HepG2 (cell line): ENCODE data around the gene NPAS2. TPM values are rescaled to one million over a fixed set of nuclear protein-coding genes. Genes with fewer than 3 reads are reported as not detected.

Source experiments
- ATF7-NPFF ChIP-seq: sonication (generic); formaldehyde crosslinking; IDR thresholded peaks from 2 replicates; pipeline ENCODE4 v1.8.1; 2023; ENCODE audit warnings: mild to moderate bottlenecking, low read depth, missing genetic modification reagents, moderate library complexity
- CEBPG ChIP-seq: IDR thresholded peaks from 2 replicates; pipeline ENCODE4 v1.6.1; 2016
- DNMT3B ChIP-seq: conservative IDR thresholded peaks from 2 replicates; pipeline ENCODE4 v1.6.1; 2016; ENCODE audit warnings: missing biosample characterization, control low read depth
- DR1 ChIP-seq: sonication (generic); formaldehyde crosslinking; IDR thresholded peaks from 2 replicates; pipeline ENCODE4 v1.8.0; 2021; ENCODE audit warnings: mild to moderate bottlenecking, missing genetic modification reagents, inconsistent platforms
- ELF3 ChIP-seq: IDR thresholded peaks from 2 replicates; pipeline ENCODE4 v1.6.1; 2016; ENCODE audit warnings: missing genetic modification reagents, missing compliant biosample characterization
- ELF4 ChIP-seq: sonication (generic); formaldehyde crosslinking; IDR thresholded peaks from 2 replicates; pipeline ENCODE4 v1.5.0; 2020; ENCODE audit warnings: missing genetic modification reagents, mild to moderate bottlenecking, moderate library complexity, borderline replicate concordance
- FOXK2 ChIP-seq: fragments of 450-650 bp; IDR thresholded peaks from 2 replicates; pipeline ENCODE4 v1.6.1; 2016
- GATA4 ChIP-seq: sonication (generic); IDR thresholded peaks from 2 replicates; pipeline ENCODE4 v1.6.1; 2016; ENCODE audit warnings: antibody characterized with exemption, low read depth, borderline replicate concordance
- HOXA5 ChIP-seq: sonication (generic); formaldehyde crosslinking; IDR thresholded peaks from 2 replicates; pipeline ENCODE4 v1.4.0; 2020; ENCODE audit warnings: missing genetic modification reagents
- REL ChIP-seq: sonication (generic); formaldehyde crosslinking; conservative IDR thresholded peaks from 2 replicates; pipeline ENCODE4 v1.8.0; 2022; ENCODE audit warnings: mild to moderate bottlenecking, missing genetic modification reagents, moderate library complexity
- SRSF9 ChIP-seq: fragments of 200-400 bp; formaldehyde crosslinking; IDR thresholded peaks from 2 replicates; pipeline ENCODE4 v1.6.1; 2018; ENCODE audit warnings: borderline replicate concordance, mild to moderate bottlenecking, low read depth, low read length; ENCODE audit not compliant: insufficient read depth, poor library complexity, severe bottlenecking
- ZBTB7A ChIP-seq: sonication (generic); formaldehyde crosslinking; IDR thresholded peaks from 2 replicates; pipeline ENCODE4 v1.8.0; 2022; ENCODE audit warnings: mild to moderate bottlenecking, missing genetic modification reagents
- ZMYM4 ChIP-seq: sonication (generic); formaldehyde crosslinking; IDR thresholded peaks from 2 replicates; pipeline ENCODE4 v1.8.1; 2023; ENCODE audit warnings: mild to moderate bottlenecking, missing genetic modification reagents
- ZNF225 ChIP-seq: sonication (generic); formaldehyde crosslinking; IDR thresholded peaks from 2 replicates; pipeline ENCODE4 v1.4.0; 2020; ENCODE audit warnings: mild to moderate bottlenecking, missing genetic modification reagents
- ZNF230 ChIP-seq: sonication (generic); formaldehyde crosslinking; IDR thresholded peaks from 2 replicates; pipeline ENCODE4 v1.4.0; 2020; ENCODE audit warnings: mild to moderate bottlenecking, missing genetic modification reagents
- ZNF343 ChIP-seq: sonication (generic); formaldehyde crosslinking; IDR thresholded peaks from 2 replicates; pipeline ENCODE4 v1.4.0; 2020; ENCODE audit warnings: mild to moderate bottlenecking, missing genetic modification reagents
- ZNF383 ChIP-seq: sonication (generic); formaldehyde crosslinking; IDR thresholded peaks from 2 replicates; pipeline ENCODE4 v1.4.0; 2020; ENCODE audit warnings: missing genetic modification reagents, mild to moderate bottlenecking, borderline replicate concordance
- ZNF501 ChIP-seq: sonication (generic); formaldehyde crosslinking; IDR thresholded peaks from 2 replicates; pipeline ENCODE4 v1.5.1; 2020; ENCODE audit warnings: mild to moderate bottlenecking, moderate library complexity, missing genetic modification reagents
- ZNF660 ChIP-seq: sonication (generic); formaldehyde crosslinking; IDR thresholded peaks from 2 replicates; pipeline ENCODE4 v1.5.1; 2020; ENCODE audit warnings: mild to moderate bottlenecking, low read depth, missing genetic modification reagents, borderline replicate concordance
- ZNF782 ChIP-seq: sonication (generic); formaldehyde crosslinking; IDR thresholded peaks from 2 replicates; pipeline ENCODE4 v1.4.0; 2020; ENCODE audit warnings: missing genetic modification reagents, mild to moderate bottlenecking, borderline replicate concordance
- polyA plus RNA-seq, 8 experiments: library from polyadenylated mRNA; depleted of rRNA in 3 of 8; stranded (reverse) in 7 of 8; unstranded in 1 of 8; fragments of >200 nt; fragmentation: Illumina TruSeq in 4 of 8; extraction: Trizol in 4 of 8; gene quantifications; 2 replicates each; pipeline versions ENCODE4 v1.2.1 to v1.2.3, GENCODE V29; 2011 to 2016; ENCODE audit warnings: low read depth in 4 of 8, missing spikeins in 1 of 8, mixed read lengths in 1 of 8; ENCODE audit not compliant: insufficient read depth in 1 of 8
- total RNA-seq, 5 experiments: library from RNA; depleted of rRNA; stranded (reverse); fragments of >200 nt; fragmentation: Illumina TruSeq; extraction: Trizol; gene quantifications; 2 replicates each; pipeline ENCODE4 v1.2.3, GENCODE V29; 2016; ENCODE audit warnings: low read depth in 1 of 5
- TF ChIP-seq, protein P1 (sequence below): sonication (generic); formaldehyde crosslinking; conservative IDR thresholded peaks from 2 replicates; pipeline ENCODE4 v1.8.1; 2023; ENCODE audit warnings: missing genetic modification reagents
- TF ChIP-seq, protein P2 (sequence below): sonication (generic); formaldehyde crosslinking; conservative IDR thresholded peaks from 2 replicates; pipeline ENCODE4 v1.4.0; 2020; ENCODE audit warnings: missing genetic modification reagents
- TF ChIP-seq, protein P3 (sequence below): sonication (generic); formaldehyde crosslinking; IDR thresholded peaks from 2 replicates; pipeline ENCODE4 v1.4.0; 2020; ENCODE audit warnings: missing genetic modification reagents
- TF ChIP-seq, protein P4 (sequence below): sonication (generic); formaldehyde crosslinking; IDR thresholded peaks from 2 replicates; pipeline ENCODE4 v1.5.0; 2020; ENCODE audit warnings: missing genetic modification reagents
- TF ChIP-seq, protein P5 (sequence below): sonication (generic); formaldehyde crosslinking; IDR thresholded peaks from 2 replicates; pipeline ENCODE4 v1.5.0; 2020; ENCODE audit warnings: mild to moderate bottlenecking, missing genetic modification reagents

The NPAS2 gene
- total and polyA plus RNA-seq, 2 of the 13 experiments (the other 11 are each of a cell fraction or from before 2014, with no cell fraction given), result 14.8 to 37.5 TPM

DNA sequence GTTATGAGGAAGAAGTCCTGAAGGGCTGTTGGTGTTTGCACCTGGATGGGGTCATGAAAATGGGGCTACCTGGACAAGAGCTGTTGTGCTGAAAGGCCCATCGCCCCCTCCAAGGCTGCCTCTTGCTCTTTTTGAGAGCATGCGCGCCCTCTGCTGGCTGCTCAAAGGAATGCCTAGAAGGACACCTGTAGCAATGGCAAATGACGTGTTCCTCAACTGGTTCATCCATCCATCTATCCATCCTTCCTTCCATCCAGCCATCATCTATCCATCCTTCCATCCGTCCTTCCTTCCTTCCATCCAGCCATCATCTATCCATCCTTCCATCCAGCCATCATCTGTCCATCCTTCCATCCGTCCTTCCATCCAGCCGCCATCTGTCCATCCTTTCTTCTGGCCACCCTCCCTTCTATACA is 165.0 kb downstream of the NPAS2 start (continued):
- TF ChIP-seq, protein P1, sequence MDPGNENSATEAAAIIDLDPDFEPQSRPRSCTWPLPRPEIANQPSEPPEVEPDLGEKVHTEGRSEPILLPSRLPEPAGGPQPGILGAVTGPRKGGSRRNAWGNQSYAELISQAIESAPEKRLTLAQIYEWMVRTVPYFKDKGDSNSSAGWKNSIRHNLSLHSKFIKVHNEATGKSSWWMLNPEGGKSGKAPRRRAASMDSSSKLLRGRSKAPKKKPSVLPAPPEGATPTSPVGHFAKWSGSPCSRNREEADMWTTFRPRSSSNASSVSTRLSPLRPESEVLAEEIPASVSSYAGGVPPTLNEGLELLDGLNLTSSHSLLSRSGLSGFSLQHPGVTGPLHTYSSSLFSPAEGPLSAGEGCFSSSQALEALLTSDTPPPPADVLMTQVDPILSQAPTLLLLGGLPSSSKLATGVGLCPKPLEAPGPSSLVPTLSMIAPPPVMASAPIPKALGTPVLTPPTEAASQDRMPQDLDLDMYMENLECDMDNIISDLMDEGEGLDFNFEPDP (CRISPR knock-in tag), result no peak
- TF ChIP-seq ZMYM4, result peak; percentile 43; the same call in 1 of the 2 replicates
- TF ChIP-seq DR1 (CRISPR knock-in tag), result no peak
- TF ChIP-seq ZNF383, result no peak
- TF ChIP-seq, protein P2, sequence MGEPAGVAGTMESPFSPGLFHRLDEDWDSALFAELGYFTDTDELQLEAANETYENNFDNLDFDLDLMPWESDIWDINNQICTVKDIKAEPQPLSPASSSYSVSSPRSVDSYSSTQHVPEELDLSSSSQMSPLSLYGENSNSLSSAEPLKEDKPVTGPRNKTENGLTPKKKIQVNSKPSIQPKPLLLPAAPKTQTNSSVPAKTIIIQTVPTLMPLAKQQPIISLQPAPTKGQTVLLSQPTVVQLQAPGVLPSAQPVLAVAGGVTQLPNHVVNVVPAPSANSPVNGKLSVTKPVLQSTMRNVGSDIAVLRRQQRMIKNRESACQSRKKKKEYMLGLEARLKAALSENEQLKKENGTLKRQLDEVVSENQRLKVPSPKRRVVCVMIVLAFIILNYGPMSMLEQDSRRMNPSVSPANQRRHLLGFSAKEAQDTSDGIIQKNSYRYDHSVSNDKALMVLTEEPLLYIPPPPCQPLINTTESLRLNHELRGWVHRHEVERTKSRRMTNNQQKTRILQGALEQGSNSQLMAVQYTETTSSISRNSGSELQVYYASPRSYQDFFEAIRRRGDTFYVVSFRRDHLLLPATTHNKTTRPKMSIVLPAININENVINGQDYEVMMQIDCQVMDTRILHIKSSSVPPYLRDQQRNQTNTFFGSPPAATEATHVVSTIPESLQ, result no peak
- TF ChIP-seq REL (CRISPR knock-in tag), result no peak
- no peak for TF ChIP-seq CEBPG (CRISPR knock-in tag)
- TF ChIP-seq GATA4, result no peak
- no peak for TF ChIP-seq ZNF343 (CRISPR knock-in tag)
- TF ChIP-seq, protein P3, sequence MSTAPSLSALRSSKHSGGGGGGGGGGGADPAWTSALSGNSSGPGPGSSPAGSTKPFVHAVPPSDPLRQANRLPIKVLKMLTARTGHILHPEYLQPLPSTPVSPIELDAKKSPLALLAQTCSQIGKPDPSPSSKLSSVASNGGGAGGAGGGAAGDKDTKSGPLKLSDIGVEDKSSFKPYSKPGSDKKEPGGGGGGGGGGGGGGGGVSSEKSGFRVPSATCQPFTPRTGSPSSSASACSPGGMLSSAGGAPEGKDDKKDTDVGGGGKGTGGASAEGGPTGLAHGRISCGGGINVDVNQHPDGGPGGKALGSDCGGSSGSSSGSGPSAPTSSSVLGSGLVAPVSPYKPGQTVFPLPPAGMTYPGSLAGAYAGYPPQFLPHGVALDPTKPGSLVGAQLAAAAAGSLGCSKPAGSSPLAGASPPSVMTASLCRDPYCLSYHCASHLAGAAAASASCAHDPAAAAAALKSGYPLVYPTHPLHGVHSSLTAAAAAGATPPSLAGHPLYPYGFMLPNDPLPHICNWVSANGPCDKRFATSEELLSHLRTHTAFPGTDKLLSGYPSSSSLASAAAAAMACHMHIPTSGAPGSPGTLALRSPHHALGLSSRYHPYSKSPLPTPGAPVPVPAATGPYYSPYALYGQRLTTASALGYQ, result no peak
- TF ChIP-seq ELF3 (CRISPR knock-in tag), result peak; percentile 50; the same call in 1 of the 2 replicates
- TF ChIP-seq, protein P4, sequence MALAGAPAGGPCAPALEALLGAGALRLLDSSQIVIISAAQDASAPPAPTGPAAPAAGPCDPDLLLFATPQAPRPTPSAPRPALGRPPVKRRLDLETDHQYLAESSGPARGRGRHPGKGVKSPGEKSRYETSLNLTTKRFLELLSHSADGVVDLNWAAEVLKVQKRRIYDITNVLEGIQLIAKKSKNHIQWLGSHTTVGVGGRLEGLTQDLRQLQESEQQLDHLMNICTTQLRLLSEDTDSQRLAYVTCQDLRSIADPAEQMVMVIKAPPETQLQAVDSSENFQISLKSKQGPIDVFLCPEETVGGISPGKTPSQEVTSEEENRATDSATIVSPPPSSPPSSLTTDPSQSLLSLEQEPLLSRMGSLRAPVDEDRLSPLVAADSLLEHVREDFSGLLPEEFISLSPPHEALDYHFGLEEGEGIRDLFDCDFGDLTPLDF (CRISPR knock-in tag), result no peak
- TF ChIP-seq, protein P5, sequence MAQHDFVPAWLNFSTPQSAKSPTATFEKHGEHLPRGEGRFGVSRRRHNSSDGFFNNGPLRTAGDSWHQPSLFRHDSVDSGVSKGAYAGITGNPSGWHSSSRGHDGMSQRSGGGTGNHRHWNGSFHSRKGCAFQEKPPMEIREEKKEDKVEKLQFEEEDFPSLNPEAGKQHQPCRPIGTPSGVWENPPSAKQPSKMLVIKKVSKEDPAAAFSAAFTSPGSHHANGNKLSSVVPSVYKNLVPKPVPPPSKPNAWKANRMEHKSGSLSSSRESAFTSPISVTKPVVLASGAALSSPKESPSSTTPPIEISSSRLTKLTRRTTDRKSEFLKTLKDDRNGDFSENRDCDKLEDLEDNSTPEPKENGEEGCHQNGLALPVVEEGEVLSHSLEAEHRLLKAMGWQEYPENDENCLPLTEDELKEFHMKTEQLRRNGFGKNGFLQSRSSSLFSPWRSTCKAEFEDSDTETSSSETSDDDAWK (CRISPR knock-in tag), result no peak
- no peak for TF ChIP-seq ZNF501 (CRISPR knock-in tag)
- TF ChIP-seq DNMT3B (CRISPR knock-in tag), result no peak
- 0 out of 2 replicates have a peak, but pooled peaks have one; percentile 19 for TF ChIP-seq FOXK2
- no peak for TF ChIP-seq ZNF660 (CRISPR knock-in tag)
- no peak for TF ChIP-seq ATF7-NPFF (CRISPR knock-in tag)
- TF ChIP-seq ELF4 (CRISPR knock-in tag), result no peak
- TF ChIP-seq ZNF225, result no peak
- TF ChIP-seq ZBTB7A (CRISPR knock-in tag), result no peak
- no peak for TF ChIP-seq HOXA5
- no peak for TF ChIP-seq ZNF230
- TF ChIP-seq SRSF9, result no peak
- TF ChIP-seq ZNF782 (CRISPR knock-in tag), result no peak
